ENCODE results near the gene CIRBP. TPM values are rescaled to one million over a fixed set of nuclear protein-coding genes. Genes with fewer than 3 reads are reported as not detected.

The CIRBP gene
- total and polyA plus RNA-seq, 2 of the 13 experiments (the other 11 are each of a cell fraction or from before 2014, with no cell fraction given): 133 to 140 TPM

DNA sequence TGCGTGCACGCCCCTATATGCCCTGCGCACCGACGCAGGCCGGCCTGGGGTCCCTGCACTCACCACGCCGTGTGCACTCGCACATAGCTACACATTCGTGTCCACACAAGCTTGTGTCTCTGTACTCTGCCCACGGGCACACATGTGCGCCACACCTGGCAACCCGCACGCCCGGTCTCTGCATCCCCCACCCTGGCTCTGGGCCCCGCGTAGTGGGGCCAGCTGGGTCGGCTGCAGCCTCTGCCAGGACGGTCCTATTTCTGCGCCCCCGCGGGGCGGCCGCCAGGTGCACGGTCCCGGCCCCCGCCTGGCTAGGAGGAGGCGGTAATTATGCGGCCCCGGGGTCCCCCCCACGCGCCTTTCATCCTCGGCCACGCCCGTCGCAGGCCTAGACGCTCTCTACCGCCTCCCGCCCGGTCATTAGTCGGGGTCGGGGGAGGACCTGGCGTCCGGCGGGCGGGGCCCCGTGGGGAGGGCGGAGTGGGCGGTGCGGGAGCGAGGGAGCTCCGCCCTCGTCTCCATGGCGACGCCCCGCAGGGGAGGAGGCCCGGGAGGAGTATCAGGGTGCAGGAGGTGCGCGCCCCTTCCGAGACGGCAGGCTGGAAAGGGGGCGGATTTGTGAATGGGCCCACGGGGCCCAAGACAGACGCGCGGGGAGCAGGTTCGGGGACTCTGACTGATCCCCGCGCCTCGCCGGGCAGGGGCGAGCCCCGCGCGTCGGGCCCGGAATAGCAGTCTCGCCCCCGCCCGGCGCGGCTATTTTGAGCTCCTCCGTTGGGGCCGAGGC lies 2.8 kb upstream of the CIRBP start (continued):
- TF ChIP-seq NCOA5 (CRISPR knock-in tag; IDR thresholded peaks at IDR 0.05) (no peak), MZF1 (CRISPR knock-in tag; IDR thresholded peaks at IDR 0.05; ENCODE audit: borderline replicate concordance) (no peak), RXRB (CRISPR knock-in tag; IDR thresholded peaks at IDR 0.05; ENCODE audit: borderline replicate concordance) (peak; percentile 82), ZNF333 (CRISPR knock-in tag; IDR thresholded peaks at IDR 0.05; ENCODE audit: borderline replicate concordance) (peak; percentile 73; the same call in 1 of the 2 replicates), NONO (IDR thresholded peaks at IDR 0.05) (no peak), NONO (CRISPR knock-in tag; conservative IDR thresholded peaks at IDR 0.05) (peak; percentile 57), NFKBIZ (CRISPR knock-in tag; IDR thresholded peaks at IDR 0.05) (no peak), ZNF607 (CRISPR knock-in tag; IDR thresholded peaks at IDR 0.05; ENCODE audit: borderline replicate concordance) (peak; percentile 69; the same call in 1 of the 2 replicates), TAF15 (IDR thresholded peaks at IDR 0.05; ENCODE audit: low read depth, low read length, poor library complexity, severe bottlenecking) (peak; percentile 48), SALL1 (CRISPR knock-in tag; IDR thresholded peaks at IDR 0.05) (peak; percentile 49; the same call in 1 of the 2 replicates), EP300 (IDR thresholded peaks at IDR 0.05; ENCODE audit: low read depth in 2 of 2, low read length in 2 of 2) (0 out of 4 replicates have a peak, but pooled peaks of 1 of the 2 experiments have one; percentile 25), EP300 (CRISPR knock-in tag; IDR thresholded peaks at IDR 0.05; ENCODE audit: borderline replicate concordance) (no peak; the same call in 1 of the 2 replicates), YEATS4 (CRISPR knock-in tag; IDR thresholded peaks at IDR 0.05; ENCODE audit: borderline replicate concordance) (peak; percentile 62), GATAD2A (CRISPR knock-in tag; IDR thresholded peaks at IDR 0.05) (peak; percentile 51; the same call in 1 of the 2 replicates)
- TF ChIP-seq, protein P1, sequence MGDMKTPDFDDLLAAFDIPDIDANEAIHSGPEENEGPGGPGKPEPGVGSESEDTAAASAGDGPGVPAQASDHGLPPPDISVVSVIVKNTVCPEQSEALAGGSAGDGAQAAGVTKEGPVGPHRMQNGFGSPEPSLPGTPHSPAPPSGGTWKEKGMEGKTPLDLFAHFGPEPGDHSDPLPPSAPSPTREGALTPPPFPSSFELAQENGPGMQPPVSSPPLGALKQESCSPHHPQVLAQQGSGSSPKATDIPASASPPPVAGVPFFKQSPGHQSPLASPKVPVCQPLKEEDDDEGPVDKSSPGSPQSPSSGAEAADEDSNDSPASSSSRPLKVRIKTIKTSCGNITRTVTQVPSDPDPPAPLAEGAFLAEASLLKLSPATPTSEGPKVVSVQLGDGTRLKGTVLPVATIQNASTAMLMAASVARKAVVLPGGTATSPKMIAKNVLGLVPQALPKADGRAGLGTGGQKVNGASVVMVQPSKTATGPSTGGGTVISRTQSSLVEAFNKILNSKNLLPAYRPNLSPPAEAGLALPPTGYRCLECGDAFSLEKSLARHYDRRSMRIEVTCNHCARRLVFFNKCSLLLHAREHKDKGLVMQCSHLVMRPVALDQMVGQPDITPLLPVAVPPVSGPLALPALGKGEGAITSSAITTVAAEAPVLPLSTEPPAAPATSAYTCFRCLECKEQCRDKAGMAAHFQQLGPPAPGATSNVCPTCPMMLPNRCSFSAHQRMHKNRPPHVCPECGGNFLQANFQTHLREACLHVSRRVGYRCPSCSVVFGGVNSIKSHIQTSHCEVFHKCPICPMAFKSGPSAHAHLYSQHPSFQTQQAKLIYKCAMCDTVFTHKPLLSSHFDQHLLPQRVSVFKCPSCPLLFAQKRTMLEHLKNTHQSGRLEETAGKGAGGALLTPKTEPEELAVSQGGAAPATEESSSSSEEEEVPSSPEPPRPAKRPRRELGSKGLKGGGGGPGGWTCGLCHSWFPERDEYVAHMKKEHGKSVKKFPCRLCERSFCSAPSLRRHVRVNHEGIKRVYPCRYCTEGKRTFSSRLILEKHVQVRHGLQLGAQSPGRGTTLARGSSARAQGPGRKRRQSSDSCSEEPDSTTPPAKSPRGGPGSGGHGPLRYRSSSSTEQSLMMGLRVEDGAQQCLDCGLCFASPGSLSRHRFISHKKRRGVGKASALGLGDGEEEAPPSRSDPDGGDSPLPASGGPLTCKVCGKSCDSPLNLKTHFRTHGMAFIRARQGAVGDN (CRISPR knock-in tag; IDR thresholded peaks at IDR 0.05): peak; percentile 75
- TF ChIP-seq, protein P2, sequence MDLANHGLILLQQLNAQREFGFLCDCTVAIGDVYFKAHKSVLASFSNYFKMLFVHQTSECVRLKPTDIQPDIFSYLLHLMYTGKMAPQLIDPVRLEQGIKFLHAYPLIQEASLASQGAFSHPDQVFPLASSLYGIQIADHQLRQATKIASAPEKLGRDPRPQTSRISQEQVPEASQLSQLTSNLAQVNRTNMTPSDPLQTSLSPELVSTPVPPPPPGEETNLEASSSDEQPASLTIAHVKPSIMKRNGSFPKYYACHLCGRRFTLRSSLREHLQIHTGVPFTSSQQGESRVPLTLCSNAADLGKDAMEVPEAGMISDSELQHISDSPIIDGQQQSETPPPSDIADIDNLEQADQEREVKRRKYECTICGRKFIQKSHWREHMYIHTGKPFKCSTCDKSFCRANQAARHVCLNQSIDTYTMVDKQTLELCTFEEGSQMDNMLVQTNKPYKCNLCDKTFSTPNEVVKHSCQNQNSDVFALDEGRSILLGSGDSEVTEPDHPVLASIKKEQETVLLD (CRISPR knock-in tag; IDR thresholded peaks at IDR 0.05; ENCODE audit: low read depth): peak; percentile 61
- TF ChIP-seq, protein P3, sequence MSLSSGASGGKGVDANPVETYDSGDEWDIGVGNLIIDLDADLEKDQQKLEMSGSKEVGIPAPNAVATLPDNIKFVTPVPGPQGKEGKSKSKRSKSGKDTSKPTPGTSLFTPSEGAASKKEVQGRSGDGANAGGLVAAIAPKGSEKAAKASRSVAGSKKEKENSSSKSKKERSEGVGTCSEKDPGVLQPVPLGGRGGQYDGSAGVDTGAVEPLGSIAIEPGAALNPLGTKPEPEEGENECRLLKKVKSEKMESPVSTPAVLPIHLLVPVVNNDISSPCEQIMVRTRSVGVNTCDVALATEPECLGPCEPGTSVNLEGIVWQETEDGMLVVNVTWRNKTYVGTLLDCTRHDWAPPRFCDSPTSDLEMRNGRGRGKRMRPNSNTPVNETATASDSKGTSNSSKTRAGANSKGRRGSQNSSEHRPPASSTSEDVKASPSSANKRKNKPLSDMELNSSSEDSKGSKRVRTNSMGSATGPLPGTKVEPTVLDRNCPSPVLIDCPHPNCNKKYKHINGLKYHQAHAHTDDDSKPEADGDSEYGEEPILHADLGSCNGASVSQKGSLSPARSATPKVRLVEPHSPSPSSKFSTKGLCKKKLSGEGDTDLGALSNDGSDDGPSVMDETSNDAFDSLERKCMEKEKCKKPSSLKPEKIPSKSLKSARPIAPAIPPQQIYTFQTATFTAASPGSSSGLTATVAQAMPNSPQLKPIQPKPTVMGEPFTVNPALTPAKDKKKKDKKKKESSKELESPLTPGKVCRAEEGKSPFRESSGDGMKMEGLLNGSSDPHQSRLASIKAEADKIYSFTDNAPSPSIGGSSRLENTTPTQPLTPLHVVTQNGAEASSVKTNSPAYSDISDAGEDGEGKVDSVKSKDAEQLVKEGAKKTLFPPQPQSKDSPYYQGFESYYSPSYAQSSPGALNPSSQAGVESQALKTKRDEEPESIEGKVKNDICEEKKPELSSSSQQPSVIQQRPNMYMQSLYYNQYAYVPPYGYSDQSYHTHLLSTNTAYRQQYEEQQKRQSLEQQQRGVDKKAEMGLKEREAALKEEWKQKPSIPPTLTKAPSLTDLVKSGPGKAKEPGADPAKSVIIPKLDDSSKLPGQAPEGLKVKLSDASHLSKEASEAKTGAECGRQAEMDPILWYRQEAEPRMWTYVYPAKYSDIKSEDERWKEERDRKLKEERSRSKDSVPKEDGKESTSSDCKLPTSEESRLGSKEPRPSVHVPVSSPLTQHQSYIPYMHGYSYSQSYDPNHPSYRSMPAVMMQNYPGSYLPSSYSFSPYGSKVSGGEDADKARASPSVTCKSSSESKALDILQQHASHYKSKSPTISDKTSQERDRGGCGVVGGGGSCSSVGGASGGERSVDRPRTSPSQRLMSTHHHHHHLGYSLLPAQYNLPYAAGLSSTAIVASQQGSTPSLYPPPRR (CRISPR knock-in tag; IDR thresholded peaks at IDR 0.05; ENCODE audit: borderline replicate concordance): peak; percentile 71; the same call in 1 of the 2 replicates

Data from HepG2 (cell line).